Stimulated activated naive CD8-positive, alpha-beta T cell treated with anti-CD3 and anti-CD28 coated beads, Interleukin-15, amount 100 ng/mL, for 72 hours (primary cell): ENCODE results near the gene CD160.
"Not testable (repeated sequence)": the region's sequence is repeated elsewhere in the genome, so short reads cannot be mapped to it uniquely, and the experiment has no call there.

Experiments
- ATAC-seq: fragments of 150-1000 bp; cut with Tn5 transposase; 2 replicates; pipeline ENCODE4 v1.10.0; 2021; ENCODE audit warnings: mild to moderate bottlenecking, moderate library complexity
- DNase-seq, 2 donors: peaks; one replicate each; pipeline ENCODE4 v3.0.0; 2021 to 2022
- H3K27ac Mint-ChIP-seq, 2 donors: one replicate each; pipeline ENCODE4 v1.8.0; 2022; ENCODE audit warnings: mild to moderate bottlenecking in 2 of 2, mixed read lengths in 2 of 2, moderate library complexity in 2 of 2
- H3K27me3 Mint-ChIP-seq: one replicate; pipeline ENCODE4 v1.8.0; 2022; ENCODE audit warnings: mixed read lengths
- H3K4me1 Mint-ChIP-seq: one replicate; pipeline ENCODE4 v1.8.0; 2022; ENCODE audit warnings: mild to moderate bottlenecking, mixed read lengths
- H3K4me3 Mint-ChIP-seq, 2 donors: one replicate each; pipeline ENCODE4 v1.8.0; 2022; ENCODE audit warnings: mild to moderate bottlenecking in 2 of 2, mixed read lengths in 2 of 2, moderate library complexity in 1 of 2
- H3K9me3 Mint-ChIP-seq, 2 donors: one replicate each; pipeline ENCODE4 v1.8.0; 2022; ENCODE audit warnings: mixed read lengths in 2 of 2

The CD160 gene

GRCh38 chr1:145702826-145703225 is 16.5 kb upstream of the CD160 start:
- Mint-ChIP-seq H3K27me3 (no peaks in the 10 kb centered on the region), H3K4me3 (no peak overlapping the region), H3K9me3 (no peaks in the 10 kb centered on the region), H3K4me1 (no peaks in the 10 kb centered on the region), H3K27ac (no peak overlapping the region)
- DNase-seq (no peak), ATAC-seq (no peak)

- H3K9me3 Mint-ChIP-seq, result no peaks in the 10 kb centered on the region
These were observed 13.7 kb upstream of the CD160 start for GRCh38 chr1:145705622-145706021.

DNA sequence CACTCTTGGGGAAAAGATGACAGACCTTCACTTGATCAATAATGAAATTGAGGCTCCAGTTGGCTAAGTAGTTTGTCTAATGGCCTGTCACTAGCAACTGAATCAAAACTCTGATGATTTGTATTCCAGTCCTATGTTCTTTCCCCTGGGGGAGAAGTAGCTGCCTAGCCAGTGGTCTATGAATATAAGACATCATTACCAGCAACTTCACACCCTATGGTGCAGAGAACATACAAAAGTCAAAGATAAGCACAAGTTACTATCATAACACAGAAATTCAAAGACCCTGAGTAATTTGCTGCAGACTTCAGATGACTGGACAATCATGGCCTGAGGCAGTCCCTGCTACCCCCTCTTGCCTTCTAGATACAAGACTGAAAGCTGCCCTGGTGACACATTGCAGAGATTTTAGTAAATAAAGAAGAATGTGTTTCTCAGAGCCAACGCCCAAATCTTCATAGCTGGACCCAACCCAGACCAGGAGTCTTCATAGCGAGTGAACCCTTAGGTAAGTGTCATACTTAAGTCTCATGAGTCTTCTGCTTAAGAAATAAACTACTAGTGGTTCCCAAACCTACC is 13.1 kb upstream of the CD160 start:
- no peaks in the 10 kb centered on the region for H3K4me1 Mint-ChIP-seq
- no peaks in the 10 kb centered on the region for H3K9me3 Mint-ChIP-seq
- no peak for DNase-seq
- no peak for ATAC-seq
- H3K27me3 Mint-ChIP-seq, result no peaks in the 10 kb centered on the region
- no peak overlapping the region for H3K27ac Mint-ChIP-seq
- H3K4me3 Mint-ChIP-seq, result no peak overlapping the region

More at GRCh38 chr1:145705622-145706021, 13.7 kb upstream of the CD160 start:
- H3K4me3 Mint-ChIP-seq, result no peak overlapping the region
- no peak overlapping the region for H3K27ac Mint-ChIP-seq
- DNase-seq, result no peak
- no peak for ATAC-seq
- H3K27me3 Mint-ChIP-seq, result no peaks in the 10 kb centered on the region
- H3K4me1 Mint-ChIP-seq, result no peaks in the 10 kb centered on the region

DNA sequence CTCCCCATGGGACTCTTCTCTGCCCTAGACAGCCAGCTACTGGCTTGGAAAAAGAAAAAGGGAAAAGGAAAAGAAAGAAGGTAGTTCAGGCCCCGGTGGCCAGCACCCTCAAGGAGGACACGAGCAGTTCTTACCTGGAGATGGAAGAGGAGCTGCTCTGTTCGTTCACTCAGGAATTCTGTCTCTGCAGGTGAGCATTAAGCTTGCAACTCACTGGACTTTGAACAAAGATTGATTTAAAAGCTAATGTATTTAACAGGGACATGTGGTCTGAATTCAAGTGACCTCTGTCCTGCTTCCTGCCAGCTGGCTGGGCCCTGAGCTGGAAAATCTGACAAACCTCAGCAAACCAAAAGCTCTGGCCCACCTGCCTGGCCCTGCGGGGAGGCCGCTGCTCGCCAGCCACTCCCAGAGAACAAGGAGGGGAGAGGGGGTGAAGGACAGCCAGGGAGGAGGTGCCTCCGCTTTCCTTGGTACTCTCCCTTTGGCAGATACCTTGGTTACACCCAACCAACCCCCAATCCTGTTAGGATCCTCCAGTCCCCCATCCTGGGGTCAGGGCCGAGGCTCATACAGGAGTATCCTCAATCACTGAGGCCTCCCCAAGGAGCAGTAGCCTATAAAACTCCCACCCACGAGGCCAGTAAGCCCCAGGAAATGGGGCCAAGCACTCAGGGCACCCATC is 12.0 kb upstream of the CD160 start, which contains the start of gene PDZK1:
Gene PDZK1, minus strand, starts transcription at position 186 of the 685 bp plus-strand sequence. CDS start 19,347 bp downstream, outside the sequence.
- ATAC-seq (no peak), DNase-seq (no peak)
- no peaks in the 10 kb centered on the region for H3K9me3 Mint-ChIP-seq
- H3K4me1 Mint-ChIP-seq, result no peaks in the 10 kb centered on the region
- H3K4me3 Mint-ChIP-seq, result no peak within 1 kb of the TSS
- H3K27ac Mint-ChIP-seq, result peak within 1 kb of the TSS in 1 of 2 donors; percentile 55
- H3K27me3 Mint-ChIP-seq, result no peaks in the 10 kb centered on the region

GRCh38 chr1:145708063-145708462 is 11.2 kb upstream of the CD160 start:
- Mint-ChIP-seq H3K4me1 (no peaks in the 10 kb centered on the region), H3K27ac (no peak overlapping the region), H3K9me3 (no peaks in the 10 kb centered on the region), H3K27me3 (no peaks in the 10 kb centered on the region), H3K4me3 (no peak overlapping the region)
- no peak for ATAC-seq
- DNase-seq, result no peak

DNA sequence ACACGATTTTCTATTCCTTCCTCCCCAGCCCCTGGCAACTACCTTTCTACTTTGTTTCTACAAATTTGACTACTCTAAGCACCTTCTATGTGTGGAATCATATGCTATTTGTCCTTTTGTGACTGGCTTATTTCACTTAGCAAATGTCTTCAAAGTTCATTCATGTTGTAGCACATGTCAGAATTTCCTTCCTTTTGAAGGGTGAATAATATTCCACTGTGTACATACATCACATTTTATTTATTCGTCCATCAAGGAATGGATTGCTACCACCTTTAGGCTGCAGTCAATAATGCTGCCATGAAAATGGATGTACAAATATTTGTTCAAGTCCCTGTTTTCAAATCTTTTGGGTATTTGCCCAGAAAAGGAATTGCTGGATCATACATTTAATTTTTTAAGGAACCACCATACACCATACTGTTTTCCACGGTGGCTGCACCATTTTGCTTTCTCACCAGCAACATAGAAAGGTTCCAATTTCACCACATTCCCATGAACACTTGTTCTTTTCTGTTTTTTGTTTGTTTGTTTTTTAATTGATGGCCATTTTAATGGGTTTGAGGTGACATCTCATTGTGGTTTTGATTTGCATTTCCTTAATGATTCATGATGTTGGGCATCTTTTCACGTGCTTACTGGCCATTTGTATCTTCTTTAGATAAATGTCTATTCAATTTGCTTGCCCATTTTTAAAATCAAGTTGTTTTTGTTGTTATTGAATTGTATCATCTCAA is 8.8 kb upstream of the CD160 start:
- no peak overlapping the region for H3K27ac Mint-ChIP-seq
- H3K4me3 Mint-ChIP-seq, result no peak overlapping the region
- no peaks in the 10 kb centered on the region for H3K27me3 Mint-ChIP-seq
- H3K4me1 Mint-ChIP-seq, result no peaks in the 10 kb centered on the region
- DNase-seq (no peak), ATAC-seq (no peak)
- no peaks in the 10 kb centered on the region for H3K9me3 Mint-ChIP-seq

DNA sequence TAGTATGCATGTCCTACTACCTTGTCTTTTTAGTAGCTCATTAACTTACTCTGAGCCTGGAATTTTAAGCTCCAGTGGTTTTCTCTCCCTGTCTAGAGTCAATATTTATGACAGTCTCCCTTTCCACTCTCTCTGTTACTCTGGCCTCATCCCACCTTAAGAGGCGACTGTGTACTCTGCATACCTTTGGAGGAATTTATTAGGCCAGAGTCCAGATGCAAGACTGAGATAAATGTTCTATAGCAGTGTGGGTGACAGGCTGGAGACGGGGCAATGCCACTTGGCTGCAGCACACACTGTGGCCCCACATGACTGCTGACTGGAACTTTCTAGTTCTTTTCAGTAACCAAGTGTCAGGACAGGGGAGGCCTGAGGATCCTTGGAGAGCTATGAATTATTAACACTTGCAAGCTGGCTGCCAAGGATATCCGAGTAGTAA is 8.1 kb upstream of the CD160 start:
- DNase-seq (no peak), ATAC-seq (no peak)
- no peaks in the 10 kb centered on the region for H3K4me1 Mint-ChIP-seq
- H3K27ac Mint-ChIP-seq, result no peak overlapping the region
- no peaks in the 10 kb centered on the region for H3K9me3 Mint-ChIP-seq
- no peaks in the 10 kb centered on the region for H3K27me3 Mint-ChIP-seq
- no peak overlapping the region for H3K4me3 Mint-ChIP-seq

GRCh38 chr1:145714524-145715111 is 4.7 kb upstream of the CD160 start:
- no peaks in the 10 kb centered on the region for H3K9me3 Mint-ChIP-seq
- H3K27me3 Mint-ChIP-seq, result no peaks in the 10 kb centered on the region
- H3K27ac Mint-ChIP-seq, result peak overlapping the region in 1 of 2 donors; percentile 43
- ATAC-seq (no peak), DNase-seq (no peak)
- H3K4me3 Mint-ChIP-seq, result no peak overlapping the region
- peaks cover 16% of the 10 kb centered on the region for H3K4me1 Mint-ChIP-seq

- no peak overlapping the region for H3K27ac Mint-ChIP-seq
- no peaks in the 10 kb centered on the region for H3K9me3 Mint-ChIP-seq
- H3K4me1 Mint-ChIP-seq, result peaks cover 38% of the 10 kb centered on the region
- ATAC-seq (no peak), DNase-seq (no peak)
- no peak overlapping the region for H3K4me3 Mint-ChIP-seq
- peaks cover 9% of the 10 kb centered on the region for H3K27me3 Mint-ChIP-seq
These were observed 2.5 kb upstream of the CD160 start for GRCh38 chr1:145716641-145717345.

DNA sequence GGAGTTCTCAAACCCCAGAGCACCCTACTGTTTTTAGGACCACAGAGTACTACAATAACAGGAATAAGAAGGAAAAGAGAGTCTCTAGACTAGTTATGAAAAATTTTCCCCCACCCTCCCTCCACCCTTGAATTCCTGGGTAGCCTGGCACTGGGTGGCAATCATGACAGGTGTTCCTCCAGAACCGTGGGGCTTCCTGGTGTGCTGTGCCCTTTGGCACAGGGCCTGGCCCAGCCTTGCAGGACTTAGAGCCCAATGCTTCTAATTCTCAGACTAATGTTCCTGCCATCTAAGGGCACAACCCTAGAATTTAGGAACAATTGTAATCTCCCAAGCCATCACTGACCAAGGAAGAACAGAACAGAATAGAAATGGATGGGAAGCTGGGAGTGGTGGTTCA is 1.5 kb upstream of the CD160 start:
- H3K4me3 Mint-ChIP-seq, result no peak overlapping the region
- DNase-seq (no peak), ATAC-seq (no peak)
- H3K9me3 Mint-ChIP-seq, result no peaks in the 10 kb centered on the region
- H3K4me1 Mint-ChIP-seq, result peaks cover 39% of the 10 kb centered on the region
- H3K27ac Mint-ChIP-seq, result peak overlapping the region in 1 of 2 donors; percentile 36
- peaks cover 12% of the 10 kb centered on the region for H3K27me3 Mint-ChIP-seq

DNA sequence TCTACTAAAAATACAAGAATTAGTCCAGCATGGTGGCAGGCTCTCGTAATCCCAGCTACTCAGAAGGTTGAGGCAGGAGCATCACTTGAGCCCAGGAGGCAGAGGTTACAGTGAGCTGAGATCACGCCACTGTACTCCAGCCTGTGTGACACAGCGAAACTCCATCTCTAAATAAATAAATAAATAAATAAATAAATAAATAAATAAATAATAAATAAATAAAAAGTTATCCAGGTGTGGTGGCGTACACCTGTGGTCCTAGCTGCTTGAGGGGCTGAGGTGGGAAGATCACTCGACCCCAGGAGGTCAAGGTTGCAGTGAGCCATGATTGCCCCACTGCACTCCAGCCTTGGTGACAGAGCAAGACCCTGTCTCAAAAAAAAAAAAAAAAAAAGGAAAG is 834 bp upstream of the CD160 start:
- Mint-ChIP-seq H3K4me1 (peaks cover 39% of the 10 kb centered on the region), H3K27me3 (peaks cover 12% of the 10 kb centered on the region)
- not testable (repeated sequence) for H3K4me3 Mint-ChIP-seq, DNase-seq, ATAC-seq, H3K9me3 Mint-ChIP-seq, H3K27ac Mint-ChIP-seq

DNA sequence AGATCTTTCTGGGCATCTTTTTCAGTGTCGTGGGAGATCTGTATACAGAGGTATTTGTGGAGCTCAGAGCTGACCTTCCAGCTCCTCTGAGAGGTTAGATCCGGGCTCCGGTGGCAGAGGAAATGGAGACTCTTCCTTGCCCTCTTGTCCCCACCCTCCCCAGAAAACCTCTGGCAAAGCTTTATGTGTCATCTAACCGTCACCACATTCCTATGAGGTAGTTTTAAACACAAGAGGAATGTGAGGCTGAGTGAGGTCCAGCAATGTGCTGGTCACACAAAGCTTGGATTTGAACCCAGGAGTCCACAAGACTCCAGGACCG is 1.2 kb downstream of the CD160 start:
- Mint-ChIP-seq H3K27me3 (peaks cover 12% of the 10 kb centered on the region), H3K27ac (no peak overlapping the region), H3K4me3 (peak overlapping the region; percentile 31 to 82), H3K4me1 (peaks cover 39% of the 10 kb centered on the region), H3K9me3 (no peaks in the 10 kb centered on the region)
- DNase-seq, result no peak
- ATAC-seq, result no peak

DNA sequence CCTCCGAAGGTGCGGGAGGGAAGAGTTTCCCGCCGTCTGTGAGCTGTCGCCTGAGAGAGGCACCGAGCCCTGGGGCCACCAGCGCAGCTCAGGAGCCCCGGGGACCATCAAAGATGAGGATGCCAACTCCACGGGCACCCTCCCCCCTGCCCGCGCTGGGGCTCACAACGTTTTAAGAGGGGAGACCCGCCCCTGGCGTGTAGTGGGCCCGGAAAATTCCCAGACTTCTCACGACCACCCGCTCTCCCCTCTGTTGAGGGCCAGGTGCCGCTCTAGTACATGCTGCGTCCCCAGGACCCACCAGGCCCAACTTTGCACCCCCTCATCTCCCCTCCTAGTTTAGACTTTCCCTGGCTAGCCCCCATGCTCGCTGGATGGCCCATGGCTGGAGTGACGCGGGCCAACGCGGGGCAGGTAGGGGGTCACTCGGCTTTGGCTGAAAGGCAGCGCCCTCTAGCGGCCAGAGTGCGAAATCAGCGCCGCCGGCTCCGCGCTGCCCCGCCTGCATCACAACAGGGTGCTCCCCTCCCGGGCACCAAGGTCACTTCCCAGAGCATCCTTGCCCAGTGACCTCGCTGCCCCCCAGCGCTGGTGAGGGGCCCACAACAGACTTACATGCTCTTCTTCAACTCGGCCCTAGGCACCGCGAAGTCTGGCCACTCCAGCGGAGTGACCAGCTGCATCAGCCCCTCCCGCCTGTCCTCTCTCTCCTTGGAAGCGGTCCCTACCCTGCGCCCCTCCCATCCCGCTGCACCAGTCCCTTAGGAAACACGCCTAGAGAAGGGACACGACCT is 1.8 kb downstream of the CD160 start:
- peak overlapping the region; percentile 50 to 72 for H3K27ac Mint-ChIP-seq
- no peaks in the 10 kb centered on the region for H3K9me3 Mint-ChIP-seq
- peak overlapping the region; percentile 78 to 82 for H3K4me3 Mint-ChIP-seq
- peaks cover 39% of the 10 kb centered on the region for H3K4me1 Mint-ChIP-seq
- H3K27me3 Mint-ChIP-seq, result peaks cover 12% of the 10 kb centered on the region
- peak; percentile 87 for ATAC-seq
- DNase-seq, result peak; percentile 71 to 77

DNA sequence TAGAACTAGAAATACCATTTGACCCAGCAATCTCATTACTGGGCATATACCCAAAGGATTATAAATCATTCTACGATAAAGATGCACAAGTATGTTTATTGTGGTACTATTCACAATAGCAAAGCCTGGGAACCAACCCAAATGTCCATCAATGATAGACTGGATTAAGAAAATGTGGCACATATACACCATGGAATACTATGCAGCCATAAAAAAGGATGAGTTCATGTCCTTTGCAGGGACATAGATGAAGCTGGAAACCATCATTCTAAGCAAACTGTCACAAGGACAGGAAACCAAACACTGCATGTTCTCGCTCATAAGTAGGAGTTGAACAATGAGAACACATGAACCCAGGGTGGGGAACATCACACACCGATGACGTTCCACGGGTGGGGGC is 6.9 kb downstream of the CD160 start:
- not testable (repeated sequence) for H3K27me3 Mint-ChIP-seq, H3K27ac Mint-ChIP-seq, ATAC-seq, DNase-seq, H3K4me3 Mint-ChIP-seq, H3K9me3 Mint-ChIP-seq
- peaks cover 22% of the 10 kb centered on the region for H3K4me1 Mint-ChIP-seq

- no peak overlapping the region for H3K27ac Mint-ChIP-seq
- H3K4me3 Mint-ChIP-seq, result no peak overlapping the region
- H3K9me3 Mint-ChIP-seq, result no peaks in the 10 kb centered on the region
- DNase-seq, result no peak
- H3K4me1 Mint-ChIP-seq, result peaks cover 15% of the 10 kb centered on the region
- no peak for ATAC-seq
- H3K27me3 Mint-ChIP-seq, result no peaks in the 10 kb centered on the region
These were observed 9.9 kb downstream of the CD160 start for GRCh38 chr1:145729196-145729595.
